ENCODE data around the gene LRCH1.

Gene LRCH1

DNA sequence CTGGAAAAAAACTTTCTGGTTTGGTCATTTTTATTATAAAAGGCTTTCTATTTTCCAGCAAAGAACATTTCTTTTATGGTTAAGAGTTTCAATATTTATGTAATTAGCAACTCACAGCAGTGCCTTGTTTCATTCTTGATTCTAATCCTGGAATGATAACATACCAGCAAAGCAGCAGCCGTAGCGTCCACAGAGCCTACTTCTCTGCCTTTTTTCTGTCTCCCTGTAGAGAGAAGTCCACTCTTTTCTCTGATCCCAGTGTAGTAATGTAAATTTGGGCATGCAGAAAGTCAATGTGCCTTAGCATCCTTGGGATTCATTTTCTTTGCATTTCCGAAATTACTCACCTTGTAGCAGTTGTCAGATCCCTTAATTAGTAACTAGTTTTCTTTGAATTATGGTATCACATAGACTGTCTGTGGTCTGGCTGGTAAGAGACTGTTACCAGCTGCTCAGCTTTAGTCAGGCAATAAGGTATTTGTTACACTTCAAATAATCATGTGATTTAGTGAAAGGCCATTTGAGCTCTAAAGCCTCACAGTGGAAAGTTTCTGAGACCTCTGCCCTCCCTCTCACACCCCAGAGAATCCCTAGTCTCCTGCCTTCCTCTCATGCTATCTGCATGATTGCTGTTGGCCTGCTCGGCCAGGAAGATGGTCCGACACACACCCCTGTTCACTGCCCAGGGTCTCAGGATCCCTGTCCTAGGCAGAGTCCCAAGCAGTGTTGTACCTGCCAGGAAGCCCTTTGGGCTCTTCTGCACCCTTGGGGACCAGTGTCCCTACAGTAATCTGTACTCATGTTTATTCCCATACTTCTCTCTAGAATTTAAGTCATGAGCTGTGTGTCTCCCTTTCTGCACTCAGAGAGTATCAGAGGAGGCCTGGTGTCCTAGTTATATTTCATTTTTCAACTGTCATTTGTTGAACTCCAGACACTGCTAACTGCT is 86.3 kb downstream of the LRCH1 start:
- DNase-seq (ENCODE audit: low spot score), result no peak

DNA sequence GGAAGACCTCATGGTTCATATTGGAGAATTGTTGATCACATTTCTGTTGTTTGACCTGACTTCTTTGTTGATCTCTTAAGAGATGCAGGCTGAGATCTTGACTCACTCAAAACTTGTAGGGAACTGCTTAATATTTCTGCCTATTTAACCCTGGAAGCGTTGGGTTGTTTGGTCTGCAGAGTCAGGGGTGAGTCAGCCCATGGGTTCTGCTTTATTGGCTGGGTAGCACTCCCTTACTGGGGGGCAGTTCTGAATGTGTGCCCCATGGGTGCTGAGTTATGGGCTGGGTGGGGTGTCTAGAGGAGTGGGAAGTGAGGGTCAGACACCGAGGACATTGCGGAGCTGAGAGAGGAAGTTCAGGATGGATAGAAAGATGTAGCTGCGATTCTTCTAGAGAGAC is 87.9 kb downstream of the LRCH1 start:
- no peak for DNase-seq (ENCODE audit: low spot score)

DNA sequence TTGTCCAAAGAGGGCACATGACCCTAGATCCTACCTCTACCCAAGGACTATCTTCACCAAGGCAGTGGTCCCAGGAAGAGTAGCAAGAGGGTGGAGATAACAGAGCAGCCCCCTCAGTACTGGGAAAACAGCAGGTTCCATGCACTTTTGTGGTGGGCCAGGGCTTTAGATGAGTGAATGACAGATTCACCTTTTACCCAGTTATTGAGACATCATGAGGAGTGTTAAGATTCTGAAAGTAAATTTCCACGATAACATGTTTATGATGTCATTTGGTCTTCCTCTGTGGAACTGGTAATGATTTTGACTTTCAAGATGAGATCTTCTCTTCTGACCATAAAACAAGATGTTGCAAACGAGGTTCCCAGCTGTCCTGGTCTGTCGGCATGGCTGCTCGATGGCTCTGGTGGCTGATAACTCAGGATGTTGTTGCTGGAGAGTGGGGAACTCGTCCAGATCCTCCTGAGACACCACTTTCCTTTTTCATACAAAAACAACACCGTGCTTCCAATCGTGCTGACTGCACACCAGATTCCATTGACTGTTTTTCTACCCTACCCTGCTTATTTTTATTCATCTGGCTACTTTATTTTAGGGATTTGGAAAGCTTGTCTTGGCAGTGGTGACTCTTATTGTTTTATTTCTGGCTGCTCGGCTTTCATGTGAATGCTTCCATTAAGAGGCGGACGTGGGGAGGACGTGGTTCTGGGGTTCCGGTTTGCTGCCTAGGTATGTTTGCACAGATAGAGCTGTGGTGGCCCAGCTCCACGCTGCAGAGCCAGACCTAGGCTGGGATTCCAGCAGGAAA is 88.5 kb downstream of the LRCH1 start:
- DNase-seq (ENCODE audit: low spot score), result no peak

DNA sequence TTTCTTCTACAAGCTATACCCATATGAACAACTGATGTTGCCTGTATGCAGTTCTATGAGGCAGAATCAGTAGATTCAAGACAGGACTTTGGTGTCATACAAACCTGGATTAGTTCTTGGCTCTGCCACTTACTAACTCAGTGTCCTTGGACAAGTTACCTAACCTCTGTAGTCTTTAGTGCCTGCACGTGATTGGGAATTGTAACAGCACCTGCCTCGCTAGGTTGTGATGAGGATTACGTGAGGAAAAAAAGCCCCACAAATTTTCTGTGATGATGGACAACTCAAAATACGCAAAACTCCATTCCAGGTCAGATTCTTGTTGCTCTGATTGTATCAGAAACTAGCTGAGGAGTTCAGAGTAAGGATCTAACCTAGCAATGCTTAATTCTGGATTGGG is 89.3 kb downstream of the LRCH1 start:
- DNase-seq (ENCODE audit: low spot score), result no peak

DNA sequence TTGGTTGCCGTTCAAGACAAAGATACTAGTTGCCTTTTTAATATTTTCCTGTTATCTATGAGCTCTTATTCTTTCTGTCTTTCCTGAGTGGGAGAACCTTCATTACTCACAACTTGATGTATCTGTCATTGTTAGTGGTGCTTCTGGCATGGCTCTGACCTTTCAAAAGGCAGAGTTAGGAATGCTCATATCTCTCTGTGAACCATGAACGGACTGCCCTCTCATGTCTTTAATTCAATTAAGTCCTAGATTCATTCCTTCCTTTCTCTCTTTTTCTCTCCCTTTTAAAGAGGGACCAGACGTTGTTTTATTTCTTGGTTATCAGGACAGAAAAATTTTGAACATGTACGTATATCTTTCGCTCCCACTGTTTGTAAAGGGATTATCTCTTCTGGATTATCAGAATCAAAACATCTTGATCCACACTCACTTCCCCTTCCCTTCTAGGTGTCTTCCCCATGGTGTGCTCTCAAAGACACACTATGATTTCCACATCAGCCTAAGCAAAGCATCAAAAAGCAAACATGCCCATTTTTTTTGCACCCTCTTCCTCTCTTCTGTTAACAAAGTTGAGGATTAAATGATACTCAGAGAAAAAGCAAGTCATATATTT is 90.3 kb downstream of the LRCH1 start:
- DNase-seq (ENCODE audit: low spot score), result no peak

DNA sequence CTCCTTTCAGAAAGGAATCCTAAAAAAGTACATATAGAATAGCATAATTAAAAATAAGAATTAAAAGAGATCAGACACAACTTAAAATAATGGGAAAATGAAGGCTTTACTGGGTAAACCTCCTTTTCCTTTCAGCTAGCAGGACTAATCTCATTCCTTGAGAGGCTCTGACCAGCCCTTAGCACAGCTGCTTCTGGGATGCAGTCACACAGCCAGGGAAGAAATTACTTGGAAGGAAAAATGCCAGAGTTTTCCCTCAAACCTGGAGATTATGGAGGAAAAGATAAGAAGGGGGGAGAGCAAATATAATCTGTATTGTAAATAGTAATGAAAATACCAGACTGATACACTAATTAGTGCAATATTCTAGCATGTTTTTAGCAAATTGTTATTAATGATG is 91.8 kb downstream of the LRCH1 start:
- DNase-seq (ENCODE audit: low spot score), result no peak

DNA sequence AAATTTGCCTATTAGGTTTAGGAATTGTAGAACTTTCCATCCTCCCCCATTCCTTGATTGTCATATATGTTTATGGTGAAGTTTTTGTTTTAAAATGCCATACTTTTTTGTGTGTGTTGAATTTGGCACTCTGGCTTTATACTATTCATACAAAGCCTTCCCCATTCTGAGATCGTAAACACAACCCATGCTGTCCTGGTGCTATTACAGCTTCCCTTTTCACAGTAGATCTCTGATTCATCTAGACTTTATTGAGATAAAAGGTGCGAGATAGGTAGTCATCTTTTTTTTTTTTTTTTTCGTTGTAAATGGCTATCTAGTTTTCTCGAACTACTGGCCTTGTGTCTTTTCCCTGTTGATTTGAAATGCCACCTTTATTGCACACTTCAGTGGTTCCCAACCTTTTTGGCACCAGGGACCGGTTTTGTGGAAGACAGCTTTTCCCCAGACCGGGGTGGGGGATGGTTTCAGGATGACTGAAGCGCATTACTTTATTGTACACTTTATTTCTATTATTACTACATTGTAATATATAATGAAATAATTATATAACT is 94.6 kb downstream of the LRCH1 start:
- no peak for DNase-seq (ENCODE audit: low spot score)

DNA sequence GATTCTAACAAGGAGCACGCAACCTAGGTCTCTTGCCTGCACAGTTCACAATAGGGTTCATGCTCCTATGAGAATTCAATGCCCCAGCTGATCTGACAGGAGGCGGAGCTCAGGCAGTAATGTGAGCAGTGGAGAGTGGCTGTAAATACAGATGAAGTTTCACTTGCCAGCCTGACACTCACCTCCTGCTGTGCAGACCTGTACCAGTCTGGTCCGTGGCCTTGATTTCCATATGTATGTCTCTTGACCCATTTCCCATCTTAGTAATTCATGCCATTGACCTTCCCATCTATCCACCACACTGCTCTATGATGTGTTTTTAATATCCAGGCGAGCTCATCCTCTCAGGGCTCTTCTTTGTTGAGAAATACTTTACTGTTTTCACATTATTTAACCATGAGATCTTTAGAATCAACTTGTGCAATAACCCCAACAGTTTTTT is 95.2 kb downstream of the LRCH1 start:
- DNase-seq (ENCODE audit: low spot score), result no peak

DNA sequence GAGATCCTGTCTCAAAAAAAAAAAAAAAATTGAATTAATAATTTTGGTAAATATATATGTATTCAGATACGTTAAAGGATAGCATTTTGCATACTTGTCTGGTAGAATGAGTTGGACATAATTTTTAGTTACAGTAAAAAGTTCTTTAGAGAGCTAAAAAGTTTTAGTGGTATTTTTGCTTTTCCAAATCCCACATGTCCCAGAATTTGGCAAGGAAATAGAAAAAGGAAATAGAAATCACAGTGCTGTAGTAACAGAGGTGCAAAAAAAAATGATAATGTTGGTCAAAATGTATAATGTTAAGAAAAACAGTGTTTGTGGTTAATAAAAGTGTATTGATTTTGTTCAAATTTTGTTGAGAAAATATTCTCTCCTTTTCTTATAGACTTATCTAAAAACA is 96.8 kb downstream of the LRCH1 start:
- DNase-seq (ENCODE audit: low spot score), result no peak

DNA sequence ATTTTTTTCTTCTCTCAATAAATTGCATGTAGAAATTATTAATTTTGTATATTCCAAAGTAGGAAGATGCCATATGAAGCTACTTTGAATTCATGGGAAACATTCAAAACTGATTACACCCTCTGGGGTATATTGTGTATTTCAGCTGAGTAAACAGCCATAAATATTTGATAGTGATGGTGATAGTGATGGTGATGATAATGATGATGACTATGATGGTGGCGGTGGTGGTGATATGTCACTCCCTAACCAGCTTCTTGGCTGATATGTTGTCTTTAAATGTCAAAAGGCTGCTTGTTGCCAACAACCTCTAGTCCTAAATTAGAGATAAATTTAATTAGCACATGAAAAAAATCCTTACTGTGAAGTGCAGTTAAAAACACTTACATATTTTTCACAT is 102.0 kb downstream of the LRCH1 start:
- DNase-seq (ENCODE audit: low spot score), result no peak

DNA sequence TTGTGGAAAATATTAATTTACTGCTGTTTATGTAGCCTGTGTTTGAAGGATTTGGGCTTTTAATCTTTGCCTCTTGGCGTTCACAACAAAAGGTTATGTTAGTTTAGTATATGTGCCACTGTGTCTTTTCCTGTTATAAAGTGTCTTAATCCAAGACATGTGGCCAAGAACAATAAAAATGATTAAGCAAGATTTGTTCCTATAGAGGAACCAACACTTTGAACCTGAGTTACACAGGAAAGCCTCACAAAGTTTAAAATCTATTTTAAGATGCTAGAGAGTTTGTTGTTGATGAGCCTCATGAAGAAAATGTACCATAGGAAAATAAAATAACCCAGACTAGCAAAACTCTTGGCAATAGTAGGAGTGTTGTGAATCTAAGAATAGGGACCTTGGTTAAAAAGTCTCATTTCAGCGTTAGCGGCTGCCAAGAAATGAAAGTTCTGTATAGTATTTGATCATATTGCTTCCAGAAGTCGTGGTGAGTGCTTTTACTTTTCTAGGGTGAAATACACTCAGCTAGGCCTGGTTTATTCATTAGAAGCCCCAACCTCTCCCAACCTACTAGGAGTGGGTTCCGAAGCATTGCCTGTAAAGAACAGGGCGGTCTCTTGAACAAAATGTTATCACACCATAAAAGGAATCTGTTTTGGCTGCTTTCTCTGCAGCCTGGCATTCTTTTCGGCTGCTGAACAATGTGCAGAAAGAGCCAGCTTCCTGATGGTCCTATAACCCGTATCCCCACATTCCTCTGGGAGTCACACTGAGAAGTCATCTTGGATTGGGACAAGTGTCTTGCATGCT is 102.6 kb downstream of the LRCH1 start:
- DNase-seq (ENCODE audit: low spot score), result no peak

DNA sequence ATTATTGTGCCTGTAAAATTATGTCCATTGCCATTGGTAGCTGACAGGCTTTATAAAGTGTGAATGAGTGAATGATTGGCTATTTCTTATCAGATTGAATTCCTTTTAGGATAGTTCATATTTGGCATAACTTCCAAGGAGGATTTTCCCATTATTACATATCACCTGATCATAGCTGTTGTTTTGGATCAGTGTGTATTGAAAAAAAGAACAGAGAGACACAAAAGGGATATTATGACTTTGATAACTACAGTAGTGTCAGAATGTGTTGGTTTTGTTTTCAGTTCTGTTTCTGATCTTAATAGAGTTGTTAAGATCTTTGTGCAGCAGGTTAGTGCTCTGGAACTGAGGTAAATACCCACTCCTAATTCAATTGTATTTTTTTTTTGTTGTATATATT is 103.8 kb downstream of the LRCH1 start:
- no peak for DNase-seq (ENCODE audit: low spot score)

DNA sequence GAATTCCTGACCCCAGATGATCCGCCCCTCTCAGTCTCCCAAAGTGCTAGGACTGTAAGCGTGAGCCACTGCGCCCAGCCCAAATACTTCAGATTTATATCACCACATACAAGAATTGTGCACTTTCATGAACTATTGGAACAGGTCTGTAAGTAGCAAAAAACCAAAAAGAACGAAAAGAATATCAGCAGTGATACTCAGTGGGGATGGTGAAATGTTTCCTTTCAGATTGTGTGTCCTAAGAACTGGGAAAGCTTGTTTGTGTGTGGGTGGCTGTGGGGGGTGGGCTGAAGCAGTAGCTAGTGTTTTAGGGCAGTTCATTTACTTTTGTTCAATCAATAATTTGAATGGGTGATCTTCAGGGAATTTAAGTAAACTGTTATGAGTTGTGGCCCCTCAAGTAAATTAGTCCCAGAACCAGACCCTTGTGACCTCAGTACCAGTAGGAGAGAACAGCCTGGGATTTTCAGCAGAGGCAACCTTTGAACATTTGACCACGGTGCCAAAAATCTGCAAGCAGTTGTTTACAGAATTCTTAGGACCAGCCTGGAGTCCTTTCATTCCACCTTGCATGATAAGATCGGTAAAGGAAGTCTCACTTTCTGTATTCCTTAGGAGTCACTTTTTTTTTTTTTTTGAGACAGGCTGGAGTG is 106.6 kb downstream of the LRCH1 start:
- DNase-seq (ENCODE audit: low spot score), result no peak

DNA sequence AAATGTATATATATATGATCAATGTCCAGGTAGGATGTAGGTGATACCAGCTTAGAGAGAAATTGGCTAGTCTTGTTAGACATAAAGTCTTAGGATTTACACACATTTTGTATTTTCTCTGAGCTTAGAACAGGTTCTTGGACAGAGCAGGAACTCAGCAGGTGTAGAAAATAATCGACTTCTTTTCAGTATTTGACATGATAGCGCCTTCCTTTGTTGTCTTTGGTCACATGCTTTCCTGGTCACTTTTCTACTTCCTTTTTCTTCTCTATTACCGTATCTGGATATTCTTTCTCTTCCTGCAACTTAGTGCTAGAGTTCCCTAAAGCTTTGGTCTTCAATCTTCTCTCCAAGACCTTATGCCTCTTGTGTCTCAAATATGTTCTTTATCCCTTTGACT is 107.4 kb downstream of the LRCH1 start:
- DNase-seq (ENCODE audit: low spot score), result no peak

DNA sequence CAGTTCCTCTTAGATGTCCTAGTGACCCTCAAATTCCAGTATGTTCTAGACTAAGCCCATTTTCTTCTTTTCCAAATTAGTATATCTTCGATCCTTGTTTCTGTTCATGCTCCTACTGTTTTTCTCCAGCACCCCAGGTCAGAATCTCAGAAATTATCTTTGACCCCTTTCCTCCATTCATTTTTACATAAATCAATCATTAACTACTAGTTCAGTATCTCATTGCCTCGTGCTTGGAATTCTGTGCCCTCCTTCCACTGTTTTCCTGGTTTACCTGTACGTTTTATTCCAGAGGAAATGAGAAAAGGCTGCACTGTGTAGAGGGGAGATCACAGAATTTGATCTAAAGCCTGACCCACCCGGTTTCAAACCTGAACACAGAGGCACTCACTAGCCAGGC is 107.9 kb downstream of the LRCH1 start:
- no peak for DNase-seq (ENCODE audit: low spot score)

DNA sequence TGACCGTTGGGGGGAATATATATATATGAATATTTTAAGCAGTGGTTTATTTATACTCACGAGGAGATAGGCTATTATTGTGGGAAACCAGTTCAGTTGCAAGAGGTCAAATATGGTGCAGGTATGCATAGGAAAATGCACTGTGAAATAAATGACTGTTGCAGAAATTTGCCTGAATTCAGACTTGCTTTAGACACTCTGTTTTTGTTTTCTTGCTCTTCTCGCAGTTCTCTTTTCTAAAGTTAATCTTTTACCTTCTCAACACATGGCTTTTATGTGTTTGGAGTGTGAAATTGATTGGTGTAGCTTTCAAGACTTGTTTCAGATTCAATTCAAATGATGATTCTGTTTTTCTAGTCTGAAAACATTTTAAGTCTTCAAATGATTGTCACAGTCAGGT is 109.7 kb downstream of the LRCH1 start:
- DNase-seq (ENCODE audit: low spot score), result no peak

DNA sequence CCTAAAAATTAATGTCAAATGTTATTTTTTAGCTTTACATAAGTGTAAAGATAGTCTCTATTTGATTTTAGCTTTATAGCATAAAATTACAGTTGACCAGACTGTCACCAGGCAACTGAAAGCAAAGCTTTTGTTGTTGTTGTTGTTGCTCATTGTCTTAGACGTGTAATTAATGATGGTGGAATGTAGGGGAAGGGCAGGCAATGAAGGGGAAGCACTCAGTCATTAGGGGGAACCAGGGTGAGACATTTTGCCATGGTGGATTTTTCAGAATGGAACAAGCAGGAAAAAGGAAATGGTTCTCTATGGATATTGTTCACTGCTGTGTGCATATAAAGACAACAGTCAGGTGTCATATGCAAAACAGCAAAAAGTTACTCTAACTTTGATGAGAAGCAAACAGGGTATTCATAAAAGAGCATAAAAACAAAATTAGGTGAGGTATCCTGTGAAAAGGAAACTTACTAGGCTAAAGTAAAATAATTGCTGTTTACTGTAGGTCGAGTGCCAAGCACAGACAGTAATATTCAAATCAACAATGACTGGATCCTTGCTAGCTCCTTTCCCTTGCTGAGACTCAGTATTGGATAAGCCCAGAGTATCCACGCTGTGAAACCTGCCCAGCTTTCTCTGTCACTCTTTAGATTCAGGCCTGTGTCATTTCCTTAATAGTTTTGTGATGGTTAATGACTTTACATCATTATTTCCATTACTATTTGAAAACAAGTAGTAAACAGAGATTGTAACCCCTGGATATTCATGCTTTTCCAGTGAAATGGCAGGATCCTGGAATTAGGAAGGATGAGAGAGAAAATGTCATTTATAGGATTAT is 110.5 kb downstream of the LRCH1 start:
- no peak for DNase-seq (ENCODE audit: low spot score)

DNA sequence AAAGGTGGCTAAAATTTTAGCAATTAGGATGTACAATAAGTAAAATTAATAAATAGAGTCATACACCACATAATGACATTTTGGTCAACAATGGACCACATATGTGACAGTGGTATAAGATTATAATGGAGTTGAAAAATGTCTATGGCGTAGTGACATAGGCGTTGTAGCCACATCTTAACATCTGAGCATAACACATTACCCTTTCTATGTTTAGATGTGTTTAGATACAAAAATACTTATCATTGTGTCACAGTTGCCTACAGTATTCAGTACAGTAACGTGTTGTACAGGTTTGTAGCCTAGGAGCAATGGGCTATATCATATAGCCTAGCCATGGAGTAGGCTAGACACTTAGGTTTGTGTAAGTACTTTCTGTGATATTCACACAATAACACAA is 111.2 kb downstream of the LRCH1 start:
- no peak for DNase-seq (ENCODE audit: low spot score)

DNA sequence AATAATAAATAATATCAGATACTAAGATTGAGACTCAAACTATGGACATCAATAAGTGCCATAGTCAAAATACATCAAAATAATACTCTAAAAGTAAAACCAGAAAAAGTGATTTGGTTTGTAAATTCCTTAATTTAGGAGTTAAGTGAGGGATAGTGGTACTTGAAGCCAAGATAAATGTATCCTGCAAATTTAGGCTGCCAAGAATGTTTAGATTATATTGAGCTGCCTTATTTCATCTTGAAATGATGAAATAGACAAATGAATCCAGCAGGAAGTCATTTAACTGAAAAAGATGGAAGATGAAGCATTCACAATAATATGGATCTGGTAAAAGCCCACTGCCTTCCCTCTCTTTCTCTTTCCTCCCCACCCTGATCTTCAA is 112.3 kb downstream of the LRCH1 start:
- DNase-seq (ENCODE audit: low spot score), result no peak
